OCI-LY3 (cell line): ENCODE data around the gene AFAP1L1.

Experiments used
- H2AFZ ChIP-seq: fragments of 200-600, 300-600 bp; shearing (Covaris generic); 2 replicates; pipeline ENCODE4 v1.6.0; 2014; ENCODE audit warnings: antibody characterized with exemption, low read depth, low read length
- H3K27ac ChIP-seq: fragments of 200-600, 300-600 bp; sonication (generic); 2 replicates; pipeline ENCODE4 v1.5.1; 2014; ENCODE audit warnings: mild to moderate bottlenecking, low read length, moderate library complexity, mixed read lengths
- H3K27me3 ChIP-seq: fragments of 200-600, 300-600 bp; sonication (generic); 2 replicates; pipeline ENCODE4 v1.6.1; 2014; ENCODE audit warnings: low read depth, low read length, mixed read lengths
- H3K36me3 ChIP-seq: fragments of 200-600, 300-600 bp; sonication (generic); replicated peaks from 2 replicates; pipeline ENCODE3; 2014; ENCODE audit warnings: low read depth, low read length, mixed read lengths
- H3K4me1 ChIP-seq: fragments of 300-600, 200-600 bp; sonication (generic); 2 replicates; pipeline ENCODE4 v1.6.1; 2014; ENCODE audit warnings: low read length, mixed read lengths
- H3K4me2 ChIP-seq: fragments of 200-600, 300-600 bp; sonication (generic); 2 replicates; pipeline ENCODE4 v1.6.1; 2014; ENCODE audit warnings: low read length, mixed read lengths
- H3K4me3 ChIP-seq: fragments of 300-600, 200-600 bp; sonication (generic); 2 replicates; pipeline ENCODE4 v1.5.1; 2014; ENCODE audit warnings: antibody characterized with exemption, mild to moderate bottlenecking, low read length, moderate library complexity
- H3K79me2 ChIP-seq: fragments of 300-600, 200-600 bp; shearing (Covaris generic); 2 replicates; pipeline ENCODE4 v1.6.1; 2014; ENCODE audit warnings: mild to moderate bottlenecking, low read length, mixed read lengths
- H3K9ac ChIP-seq: fragments of 300-600, 200-600 bp; shearing (Covaris generic); 2 replicates; pipeline ENCODE4 v1.6.0; 2014; ENCODE audit warnings: mild to moderate bottlenecking, low read length, moderate library complexity
- H3K9me3 ChIP-seq: fragments of 200-600, 300-600 bp; shearing (Covaris generic); 2 replicates; pipeline ENCODE4 v1.6.1; 2014; ENCODE audit warnings: low read length, mixed read lengths; ENCODE audit not compliant: insufficient read depth
- H4K20me1 ChIP-seq: fragments of 200-600, 300-600 bp; sonication (generic); 2 replicates; pipeline ENCODE4 v1.6.1; 2016; ENCODE audit warnings: low read length, mixed read lengths; ENCODE audit not compliant: insufficient read depth
- CTCF ChIP-seq: fragments of 200-600, 300-600 bp; sonication (generic); IDR thresholded peaks from 2 replicates; pipeline ENCODE4 v1.5.1; 2014; ENCODE audit warnings: antibody characterized with exemption, low read length, low read depth
- EZH2phosphoT487 ChIP-seq: fragments of 200-600 bp; shearing (Covaris generic); IDR thresholded peaks from 2 replicates; pipeline ENCODE4 v1.6.1; 2018; ENCODE audit warnings: antibody characterized with exemption, mixed run types, low read depth

AFAP1L1 gene

GRCh38 chr5:149274939-149275338, 3.3 kb downstream of the AFAP1L1 start:
- Histone ChIP-seq H3K36me3 (no peaks in the 10 kb centered on the region), H3K4me1 (no peaks in the 10 kb centered on the region), H3K27me3 (peaks cover 17% of the 10 kb centered on the region; the same call in 1 of the 2 replicates), H3K79me2 (no peaks in the 10 kb centered on the region), H3K27ac (no peak overlapping the region), H4K20me1 (no peaks in the 10 kb centered on the region), H3K4me2 (no peak overlapping the region), H2AFZ (no peak overlapping the region), H3K9me3 (no peaks in the 10 kb centered on the region), H3K4me3 (no peak overlapping the region), H3K9ac (no peak overlapping the region)
- TF ChIP-seq EZH2phosphoT487 = no peak
- no peak for TF ChIP-seq CTCF

GRCh38 chr5:149277801-149278200, 6.1 kb downstream of the AFAP1L1 start:
- Histone ChIP-seq H3K36me3 (no peaks in the 10 kb centered on the region), H2AFZ (no peak overlapping the region), H3K27me3 (peaks cover 17% of the 10 kb centered on the region; the same call in 1 of the 2 replicates), H3K27ac (no peak overlapping the region), H3K9me3 (no peaks in the 10 kb centered on the region), H3K9ac (no peak overlapping the region), H3K79me2 (no peaks in the 10 kb centered on the region), H3K4me2 (no peak overlapping the region), H3K4me1 (no peaks in the 10 kb centered on the region), H4K20me1 (no peaks in the 10 kb centered on the region), H3K4me3 (no peak overlapping the region)
- no peak for TF ChIP-seq CTCF
- TF ChIP-seq EZH2phosphoT487 = no peak

- H3K27me3 ChIP-seq = peaks cover 17% of the 10 kb centered on the region; the same call in 1 of the 2 replicates
- no peaks in the 10 kb centered on the region for H3K4me1 ChIP-seq
- no peak for TF ChIP-seq EZH2phosphoT487
- TF ChIP-seq CTCF = no peak
Observed at GRCh38 chr5:149278451-149279210, 7.0 kb downstream of the AFAP1L1 start.

GRCh38 chr5:149279661-149280060, 8.0 kb downstream of the AFAP1L1 start:
- H3K9ac ChIP-seq = no peak overlapping the region
- H3K27me3 ChIP-seq = peaks cover 17% of the 10 kb centered on the region; the same call in 1 of the 2 replicates
- H3K9me3 ChIP-seq = no peaks in the 10 kb centered on the region
- H3K4me1 ChIP-seq = no peaks in the 10 kb centered on the region
- H3K36me3 ChIP-seq = no peaks in the 10 kb centered on the region
- H2AFZ ChIP-seq = no peak overlapping the region
- no peaks in the 10 kb centered on the region for H3K79me2 ChIP-seq
- no peaks in the 10 kb centered on the region for H4K20me1 ChIP-seq
- H3K4me2 ChIP-seq = no peak overlapping the region
- no peak overlapping the region for H3K4me3 ChIP-seq
- TF ChIP-seq EZH2phosphoT487 = no peak
- TF ChIP-seq CTCF = no peak
- no peak overlapping the region for H3K27ac ChIP-seq

More at GRCh38 chr5:149278451-149279210, 7.0 kb downstream of the AFAP1L1 start:
- Histone ChIP-seq H3K27ac (no peak overlapping the region), H4K20me1 (no peaks in the 10 kb centered on the region), H3K9me3 (no peaks in the 10 kb centered on the region), H3K79me2 (no peaks in the 10 kb centered on the region), H3K4me2 (no peak overlapping the region), H3K4me3 (no peak overlapping the region), H3K9ac (no peak overlapping the region), H3K36me3 (no peaks in the 10 kb centered on the region), H2AFZ (no peak overlapping the region)
